Stimulated activated CD4-positive, alpha-beta T cell treated with anti-CD3 and anti-CD28 coated beads, Interleukin-2, amount 100 ng/mL, for 4 hours (primary cell): ENCODE data around the gene FAM13A.

ENCODE experiments used
- DNase-seq: peaks from one replicate; pipeline ENCODE4 v3.0.0-alpha.2; 2020; ENCODE audit warnings: low read depth

Gene FAM13A

GRCh38 chr4:88841635-88842034, 215.3 kb downstream of the FAM13A start:
- no peak for DNase-seq

DNA sequence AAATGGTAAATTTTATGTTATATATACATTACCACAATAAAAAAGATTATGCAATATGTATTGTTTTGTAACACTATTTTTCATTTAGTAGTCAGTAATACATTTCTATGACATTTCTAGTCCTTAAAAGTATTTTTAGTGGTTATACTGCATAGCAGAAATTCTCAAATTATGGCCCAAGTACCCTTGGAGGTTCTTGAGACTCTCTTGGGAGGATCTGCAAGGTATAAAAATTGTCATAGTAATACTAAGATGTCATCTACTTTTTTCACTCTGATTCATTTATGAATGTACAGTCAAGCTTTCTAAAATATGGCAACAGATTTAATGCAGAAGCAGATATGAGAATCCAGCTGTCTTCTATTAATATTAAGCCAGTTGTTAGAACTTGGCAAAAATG, 220.8 kb downstream of the FAM13A start:
- no peak for DNase-seq

DNA sequence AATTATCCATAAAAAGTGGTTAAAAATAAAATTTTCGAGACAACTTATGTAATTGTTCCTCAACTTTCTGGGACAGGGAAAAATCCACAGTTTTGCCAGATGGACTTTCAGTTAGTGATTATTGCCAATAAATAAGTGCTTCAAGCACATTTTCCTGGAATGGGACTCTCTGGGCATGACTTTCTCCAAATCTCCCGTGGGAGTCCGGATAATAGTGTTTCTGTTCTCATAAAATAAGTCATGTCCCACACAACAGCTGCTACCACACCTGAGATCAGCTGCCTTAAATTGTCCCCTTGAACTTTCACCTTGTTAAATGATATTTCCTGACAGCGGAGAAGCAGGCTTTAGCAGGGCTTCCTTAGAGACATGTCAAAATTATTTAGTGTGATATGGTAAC, 226.0 kb downstream of the FAM13A start:
- DNase-seq, result no peak

- DNase-seq, result no peak
Observed at GRCh38 chr4:88830598-88830997, 226.4 kb downstream of the FAM13A start.

DNA sequence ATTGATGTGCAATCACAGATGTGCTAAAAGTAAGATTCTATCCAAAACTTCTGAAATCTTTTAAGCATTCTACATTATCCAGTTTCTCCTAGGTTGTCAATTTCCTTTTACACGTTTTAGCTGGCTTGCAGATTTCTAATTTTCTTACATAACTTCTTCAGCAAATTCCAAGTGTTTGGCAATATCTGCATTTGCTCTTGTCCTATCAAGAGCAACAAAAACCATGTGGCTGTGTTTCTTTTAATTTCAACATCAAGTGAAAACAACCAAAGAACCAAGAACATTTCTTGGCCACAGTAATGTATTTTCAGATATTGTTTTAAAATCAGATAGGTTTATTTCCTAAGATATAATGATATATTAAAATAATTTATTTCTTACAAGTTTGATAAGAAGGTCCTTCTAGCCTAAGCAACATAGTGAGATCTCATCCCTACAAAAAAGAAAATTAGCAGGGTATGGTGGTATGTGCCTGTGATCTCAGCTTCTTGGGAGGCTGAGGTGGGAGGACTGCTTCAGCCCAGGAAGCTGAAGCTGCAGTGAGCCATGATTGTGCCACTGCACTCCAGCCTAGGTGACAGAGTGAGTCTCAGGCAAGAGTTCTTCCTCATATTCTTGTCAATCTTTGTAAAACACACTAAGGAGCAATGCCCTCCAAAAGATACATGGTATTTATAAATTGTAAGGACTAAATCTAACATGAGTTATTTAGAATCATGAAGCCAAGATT, 228.0 kb downstream of the FAM13A start:
- no peak for DNase-seq

DNA sequence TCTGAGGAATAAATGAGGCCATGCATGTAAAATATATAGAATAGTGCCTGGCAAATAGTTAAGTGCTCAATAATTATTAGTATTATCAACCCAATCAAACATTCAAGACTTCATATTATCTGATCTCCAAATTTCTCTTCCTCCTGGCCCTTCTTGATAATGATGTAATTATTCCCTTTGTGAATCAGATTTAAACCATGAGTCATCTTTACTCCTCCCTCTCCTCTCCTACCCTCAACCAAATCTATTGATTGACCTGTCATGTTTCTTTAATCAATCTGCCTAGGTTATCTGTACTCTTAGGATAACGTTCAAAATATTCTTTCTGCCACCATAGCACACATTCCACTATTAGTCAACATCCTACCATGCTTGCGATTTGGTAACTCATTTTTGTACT, 229.5 kb downstream of the FAM13A start:
- DNase-seq, result no peak

DNA sequence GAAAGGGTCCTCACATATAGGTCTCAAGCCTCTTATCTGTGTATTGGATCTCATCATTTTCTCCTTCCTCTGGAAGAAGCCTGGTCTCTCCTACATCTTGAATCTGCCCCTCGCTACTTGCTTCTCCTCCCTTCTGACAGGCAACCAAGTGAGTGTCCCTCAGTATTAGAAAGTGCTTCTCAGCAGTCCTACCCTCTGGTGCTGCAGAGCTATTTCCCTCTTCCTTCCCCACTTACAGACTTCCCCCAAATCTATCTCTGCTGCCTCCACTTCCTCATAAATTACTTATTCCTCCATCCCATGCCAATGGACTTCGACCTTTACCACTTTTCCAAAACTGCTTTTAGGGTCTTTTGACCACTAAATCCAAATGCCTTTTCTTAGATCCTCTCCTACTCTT, 230.2 kb downstream of the FAM13A start:
- no peak for DNase-seq

GRCh38 chr4:88825931-88826330, 231.1 kb downstream of the FAM13A start:
- no peak for DNase-seq

DNA sequence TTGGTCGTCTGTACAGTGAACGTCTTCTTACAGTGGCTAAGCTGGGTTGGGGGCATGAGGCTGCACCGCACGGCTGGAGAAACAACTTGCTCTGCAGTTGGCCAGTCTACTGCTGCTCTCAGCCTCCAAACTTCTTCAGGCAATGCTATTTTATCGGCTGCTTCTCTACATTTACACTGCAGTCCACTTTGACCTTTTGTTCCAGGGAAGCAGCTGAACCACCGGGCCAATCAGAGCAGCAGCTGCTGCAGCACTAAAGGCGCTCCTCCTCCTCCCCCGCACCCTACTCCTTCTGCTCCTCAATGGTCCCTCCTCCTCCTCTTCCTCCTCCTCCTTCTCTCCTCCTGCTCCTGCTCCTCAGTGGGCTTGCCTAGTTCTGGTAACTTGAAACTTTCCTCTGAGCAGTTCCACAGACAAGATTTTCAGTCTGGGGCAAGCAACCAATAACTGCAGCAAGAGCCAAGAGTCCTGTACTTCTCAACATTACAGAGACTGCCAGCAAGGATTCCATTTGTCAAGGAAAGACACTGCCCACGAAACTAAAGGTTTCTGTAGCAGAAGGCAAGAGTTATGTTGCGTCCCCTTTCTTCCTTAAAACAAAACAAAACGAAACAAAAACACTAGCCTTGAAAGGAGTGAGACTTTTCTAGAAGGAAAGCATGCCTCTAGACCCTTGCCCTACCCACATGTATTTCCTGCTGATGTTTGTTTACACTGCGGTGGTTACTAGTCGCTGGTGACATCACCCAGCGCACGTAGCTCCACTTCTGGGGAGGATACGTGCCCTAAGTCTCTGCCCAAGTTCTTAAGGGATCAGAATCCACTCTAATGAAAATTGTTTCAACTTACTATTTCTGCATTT, 233.7 kb downstream of the FAM13A start:
- peak; percentile 41 for DNase-seq

GRCh38 chr4:88822034-88822789, 234.8 kb downstream of the FAM13A start:
- DNase-seq, result no peak

GRCh38 chr4:88821522-88821921, 235.5 kb downstream of the FAM13A start:
- DNase-seq, result no peak

GRCh38 chr4:88820698-88821415, 236.1 kb downstream of the FAM13A start:
- no peak for DNase-seq

GRCh38 chr4:88819818-88820697, 236.9 kb downstream of the FAM13A start:
- no peak for DNase-seq

- peak; percentile 25 for DNase-seq
Observed at GRCh38 chr4:88818631-88819470, 238.1 kb downstream of the FAM13A start.

- DNase-seq, result no peak
Observed at GRCh38 chr4:88817740-88818139, 239.2 kb downstream of the FAM13A start.

DNA sequence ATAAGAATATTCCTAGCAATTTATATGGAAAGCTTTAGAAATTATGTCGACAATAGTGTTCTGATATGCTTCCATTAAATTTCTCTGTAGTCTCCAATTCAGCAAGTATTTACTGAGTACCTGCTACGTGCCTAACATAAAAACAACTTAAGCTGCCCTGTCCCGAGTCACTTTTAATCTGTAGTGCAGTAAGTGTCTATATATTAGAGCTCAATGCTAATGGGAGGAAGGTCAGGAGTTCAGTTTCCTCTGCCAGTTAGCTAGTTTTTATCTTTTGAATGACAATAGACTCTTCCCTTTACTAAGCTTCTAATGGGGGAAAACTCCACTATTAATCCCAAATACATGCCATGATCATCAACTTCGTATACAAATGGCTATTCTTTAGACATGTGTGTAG, 240.6 kb downstream of the FAM13A start:
- DNase-seq, result no peak

- DNase-seq, result no peak
Observed at GRCh38 chr4:88814043-88814617, 242.9 kb downstream of the FAM13A start.

DNA sequence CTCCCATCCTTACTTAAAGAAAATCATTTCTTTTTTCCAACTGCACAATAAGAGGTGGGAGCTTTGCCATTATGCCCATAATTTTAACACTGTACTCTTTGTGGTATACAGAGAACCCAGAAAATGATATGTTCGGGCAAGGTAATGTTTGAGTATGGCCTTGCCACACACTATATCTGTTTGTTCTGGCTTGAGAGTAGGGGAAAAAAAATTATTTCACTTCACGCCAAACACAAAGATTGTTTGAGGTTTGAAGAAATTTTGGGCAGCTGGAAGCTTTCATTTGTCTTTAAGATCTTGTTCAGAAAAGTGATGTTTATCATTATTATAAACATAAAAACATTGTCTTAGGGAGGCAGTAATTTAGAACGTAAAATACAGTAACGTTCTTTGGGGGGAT, 244.0 kb downstream of the FAM13A start:
- DNase-seq, result no peak

GRCh38 chr4:88812420-88812819, 244.6 kb downstream of the FAM13A start:
- no peak for DNase-seq

GRCh38 chr4:88811904-88812303, 245.1 kb downstream of the FAM13A start:
- DNase-seq, result no peak
